ENCODE measurements around the gene MDFIC2.
"Not testable (repeated sequence)": the region's sequence is repeated elsewhere in the genome, so short reads cannot be mapped to it uniquely, and the experiment has no call there.

DNA sequence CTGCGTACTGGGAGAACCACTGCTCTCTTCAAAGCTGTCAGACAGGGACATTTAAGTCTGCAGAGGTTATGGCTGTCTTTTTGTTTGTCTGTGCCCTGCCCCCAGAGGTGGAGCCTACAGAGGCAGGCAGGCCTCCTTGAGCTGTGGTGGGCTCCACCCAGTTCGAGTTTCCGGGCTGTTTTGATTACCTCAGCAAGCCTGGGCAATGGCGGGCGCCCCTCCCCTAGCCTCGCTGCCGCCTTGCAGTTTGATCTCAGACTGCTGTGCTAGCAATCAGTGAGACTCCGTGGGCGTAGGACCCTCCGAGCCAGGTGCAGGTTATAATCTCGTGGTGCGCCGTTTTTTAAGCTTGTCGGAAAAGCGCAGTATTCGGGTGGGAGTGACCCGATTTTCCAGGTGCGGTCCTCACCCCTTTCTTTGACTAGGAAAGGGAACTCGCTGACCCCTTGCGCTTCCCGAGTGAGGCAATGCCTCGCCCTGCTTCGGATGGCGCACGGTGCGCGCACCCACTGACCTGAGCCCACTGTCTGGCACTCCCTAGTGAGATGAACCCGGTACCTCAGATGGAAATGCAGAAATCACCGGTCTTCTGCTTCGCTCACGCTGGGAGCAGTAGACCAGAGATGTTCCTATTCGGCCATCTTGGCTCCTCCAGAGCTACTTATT, 21.9 kb downstream of the MDFIC2 start:
- TF ChIP-seq, protein P1, sequence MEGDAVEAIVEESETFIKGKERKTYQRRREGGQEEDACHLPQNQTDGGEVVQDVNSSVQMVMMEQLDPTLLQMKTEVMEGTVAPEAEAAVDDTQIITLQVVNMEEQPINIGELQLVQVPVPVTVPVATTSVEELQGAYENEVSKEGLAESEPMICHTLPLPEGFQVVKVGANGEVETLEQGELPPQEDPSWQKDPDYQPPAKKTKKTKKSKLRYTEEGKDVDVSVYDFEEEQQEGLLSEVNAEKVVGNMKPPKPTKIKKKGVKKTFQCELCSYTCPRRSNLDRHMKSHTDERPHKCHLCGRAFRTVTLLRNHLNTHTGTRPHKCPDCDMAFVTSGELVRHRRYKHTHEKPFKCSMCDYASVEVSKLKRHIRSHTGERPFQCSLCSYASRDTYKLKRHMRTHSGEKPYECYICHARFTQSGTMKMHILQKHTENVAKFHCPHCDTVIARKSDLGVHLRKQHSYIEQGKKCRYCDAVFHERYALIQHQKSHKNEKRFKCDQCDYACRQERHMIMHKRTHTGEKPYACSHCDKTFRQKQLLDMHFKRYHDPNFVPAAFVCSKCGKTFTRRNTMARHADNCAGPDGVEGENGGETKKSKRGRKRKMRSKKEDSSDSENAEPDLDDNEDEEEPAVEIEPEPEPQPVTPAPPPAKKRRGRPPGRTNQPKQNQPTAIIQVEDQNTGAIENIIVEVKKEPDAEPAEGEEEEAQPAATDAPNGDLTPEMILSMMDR (conservative IDR thresholded peaks at IDR 0.05; ENCODE audit: low read length), result not testable (repeated sequence)
- TF ChIP-seq EZH2phosphoT487 (IDR thresholded peaks at IDR 0.05; ENCODE audit: borderline replicate concordance, low read depth, low read length), result not testable (repeated sequence)

Measured in OCI-LY7 (cell line).